Psoas muscle (tissue), 8 donors: Measurements from ENCODE around the gene NUDT22. TPM values are rescaled to one million over a fixed set of nuclear protein-coding genes. Genes with fewer than 3 reads are reported as not detected.

Experiments
- ATAC-seq, 4 donors: fragments of 200-7000 bp; cut with Tn5 transposase; one replicate each; pipeline ENCODE4 v1.9.1; 2020; ENCODE audit warnings: moderate library complexity in 3 of 4, mild to moderate bottlenecking in 2 of 4
- DNase-seq, 2 donors: peaks; one replicate each; pipeline ENCODE4 v3.0.0-alpha.2; 2020
- H3K27ac ChIP-seq: fragments of 200-600 bp; one replicate; pipeline ENCODE4 v1.8.0; 2022
- H3K27me3 ChIP-seq, 3 donors: fragments of 200-600 bp in 1 of 3; one replicate each; pipeline versions ENCODE4 v1.6.1 to v1.8.0; 2013 to 2022; ENCODE audit warnings: low read length in 2 of 3, mild to moderate bottlenecking in 2 of 3, moderate library complexity in 1 of 3; ENCODE audit not compliant: insufficient read depth in 3 of 3
- H3K36me3 ChIP-seq, 2 donors: fragments of 200-600 bp in 1 of 2; one replicate each; pipeline versions ENCODE4 v1.6.1 to v1.8.0; 2013 to 2022; ENCODE audit warnings: low read depth in 1 of 2, mild to moderate bottlenecking in 1 of 2, moderate library complexity in 1 of 2; ENCODE audit not compliant: insufficient read depth in 1 of 2
- H3K4me1 ChIP-seq: fragments of 200-600 bp; one replicate; pipeline ENCODE4 v1.8.0; 2022
- H3K4me3 ChIP-seq: fragments of 200-600 bp; one replicate; pipeline ENCODE4 v1.8.0; 2022; ENCODE audit warnings: mild to moderate bottlenecking
- H3K9me3 ChIP-seq: fragments of 200-600 bp; one replicate; pipeline ENCODE4 v1.8.0; 2022
- whole genome bisulfite sequencing, 3 donors: extraction: QIAGEN DNeasy Blood & Tissue Kit; methylation state at CpG; one replicate each; pipeline versions ENCODE4 v1.1.6 to v1.1.7; 2013; 5-methylcytosine and 5-hydroxymethylcytosine counted together
- intact Hi-C, 2 donors: fragments of 100-400 bp; cut with DNase I; formaldehyde crosslinking; loops; one replicate each; pipeline versions ENCODE4 v1.11.0 to v1.14.2; 2022
- polyA plus RNA-seq, 3 donors: library from polyadenylated mRNA; stranded (reverse); fragments of 200-250 nt; gene quantifications; one replicate each; pipeline ENCODE4 v1.2.3, GENCODE V29; 2013
- total RNA-seq, 4 donors: library from RNA; stranded (reverse); fragmentation: NEBNext Ultra II Directional in 2 of 4; extraction: Animal tissue kit (Norgen Biotek cat#: 25700) in 2 of 4; gene quantifications; one replicate each; pipeline versions ENCODE4 v1.2.1 to v1.2.4, GENCODE V29; 2021 to 2023
- TF ChIP-seq, protein P1 (sequence below): fragments of 200-600 bp; IDR thresholded peaks from one replicate; pipeline ENCODE4 v1.8.0; 2022; ENCODE audit warnings: antibody characterized with exemption
- donor health status: healthy with polysubstance abuse.
- donor health status: DM: no; HTN: no; CAD: no; lungs with moderate emphysema.
- donor health status: Bipolar disorder and iron deficiency.
- donor health status: healthy.
- donor health status: DM: yes; HTN: yes; CAD: no.
- donor health status: DM: no; HTN: no; CAD: no.
- donor health status: DM: no; HTN: no; CAD: no.
- donor health status: DM: yes; HTN: yes; CAD: no.

NUDT22 gene
- total and polyA plus RNA-seq, 7 donors = 31.6 to 59.3 (median 43.5) TPM

DNA sequence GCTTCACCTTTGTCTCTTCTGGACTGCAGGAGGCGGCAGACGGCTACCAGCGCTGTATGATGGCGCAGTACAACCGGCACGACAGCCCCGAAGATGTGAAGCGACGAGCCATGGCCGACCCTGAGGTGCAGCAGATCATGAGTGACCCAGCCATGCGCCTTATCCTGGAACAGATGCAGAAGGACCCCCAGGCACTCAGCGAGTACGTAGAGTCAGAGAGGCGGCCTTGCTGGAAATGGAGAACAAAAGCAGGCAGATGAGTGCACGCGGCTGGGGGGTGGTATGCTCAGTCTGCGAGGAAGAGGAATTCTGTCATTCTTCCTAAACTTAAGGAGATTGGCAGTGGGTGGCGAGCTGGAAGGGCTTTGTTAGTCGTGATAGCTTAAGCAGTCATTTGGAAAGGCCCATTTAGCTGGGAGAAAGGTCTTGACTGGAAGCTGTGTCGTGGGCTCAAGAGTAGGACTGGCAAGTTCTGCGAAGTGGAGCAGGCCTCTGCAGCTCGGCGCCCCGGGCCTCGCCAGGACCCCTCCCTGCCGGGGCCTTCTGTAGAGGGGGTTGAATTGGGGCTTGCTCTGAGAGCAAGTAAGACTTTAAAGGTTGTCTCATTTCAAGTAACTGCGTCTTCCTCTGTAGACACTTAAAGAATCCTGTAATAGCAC is 22.5 kb upstream of the NUDT22 start:
- Histone ChIP-seq H3K4me3 (no peak overlapping the region), H3K9me3 (no peaks in the 10 kb centered on the region), H3K27me3 (no peaks in the 10 kb centered on the region), H3K4me1 (peaks cover 11% of the 10 kb centered on the region), H3K36me3 (peaks cover 7 to 71% of the 10 kb centered on the region in 2 donors), H3K27ac (no peak overlapping the region)
- intact Hi-C loops = loop anchor here in 1 of 2 donors (2.0 to 5.0 kb wide), 2 partner anchors 64 to 95 kb away; no protein-coding TSS in a partner anchor
- TF ChIP-seq, protein P1, sequence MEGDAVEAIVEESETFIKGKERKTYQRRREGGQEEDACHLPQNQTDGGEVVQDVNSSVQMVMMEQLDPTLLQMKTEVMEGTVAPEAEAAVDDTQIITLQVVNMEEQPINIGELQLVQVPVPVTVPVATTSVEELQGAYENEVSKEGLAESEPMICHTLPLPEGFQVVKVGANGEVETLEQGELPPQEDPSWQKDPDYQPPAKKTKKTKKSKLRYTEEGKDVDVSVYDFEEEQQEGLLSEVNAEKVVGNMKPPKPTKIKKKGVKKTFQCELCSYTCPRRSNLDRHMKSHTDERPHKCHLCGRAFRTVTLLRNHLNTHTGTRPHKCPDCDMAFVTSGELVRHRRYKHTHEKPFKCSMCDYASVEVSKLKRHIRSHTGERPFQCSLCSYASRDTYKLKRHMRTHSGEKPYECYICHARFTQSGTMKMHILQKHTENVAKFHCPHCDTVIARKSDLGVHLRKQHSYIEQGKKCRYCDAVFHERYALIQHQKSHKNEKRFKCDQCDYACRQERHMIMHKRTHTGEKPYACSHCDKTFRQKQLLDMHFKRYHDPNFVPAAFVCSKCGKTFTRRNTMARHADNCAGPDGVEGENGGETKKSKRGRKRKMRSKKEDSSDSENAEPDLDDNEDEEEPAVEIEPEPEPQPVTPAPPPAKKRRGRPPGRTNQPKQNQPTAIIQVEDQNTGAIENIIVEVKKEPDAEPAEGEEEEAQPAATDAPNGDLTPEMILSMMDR = no peak
- no peak for DNase-seq
- ATAC-seq = no peak
- 89 to 91% (median 90%) methylated on average over 27 of the region's 27 CpGs for WGBS, 3 donors

DNA sequence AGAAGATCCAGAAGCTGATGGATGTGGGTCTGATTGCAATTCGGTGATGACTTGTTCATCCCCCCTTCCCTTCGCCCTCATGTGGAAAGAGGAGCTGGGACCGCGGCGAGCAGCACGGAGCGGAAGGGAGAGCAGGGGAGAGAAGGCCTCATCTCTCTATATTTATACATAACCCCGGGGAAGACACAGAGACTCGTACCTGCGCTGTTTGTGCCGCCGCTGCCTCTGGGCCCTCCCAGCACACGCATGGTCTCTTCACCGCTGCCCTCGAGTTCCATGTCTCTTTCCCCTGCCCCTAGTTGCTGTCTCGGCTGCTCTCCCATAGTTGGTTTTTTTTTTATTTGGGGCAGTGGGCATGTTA is 22.0 kb upstream of the NUDT22 start:
- H3K4me1 ChIP-seq = peaks cover 11% of the 10 kb centered on the region
- peaks cover 7 to 66% of the 10 kb centered on the region in 2 donors for H3K36me3 ChIP-seq
- TF ChIP-seq, protein P1 = no peak
- H3K9me3 ChIP-seq = no peaks in the 10 kb centered on the region
- intact Hi-C loops = loop anchor here in 1 of 2 donors (2.0 to 5.0 kb wide), 2 partner anchors 63 to 95 kb away; no protein-coding TSS in a partner anchor
- H3K4me3 ChIP-seq = no peak overlapping the region
- DNase-seq (no peak), ATAC-seq (no peak)
- H3K27ac ChIP-seq = no peak overlapping the region
- WGBS, 3 donors = 68 to 82% (median 73%) methylated on average over 15 to 16 of the region's 16 CpGs
- no peaks in the 10 kb centered on the region for H3K27me3 ChIP-seq

DNA sequence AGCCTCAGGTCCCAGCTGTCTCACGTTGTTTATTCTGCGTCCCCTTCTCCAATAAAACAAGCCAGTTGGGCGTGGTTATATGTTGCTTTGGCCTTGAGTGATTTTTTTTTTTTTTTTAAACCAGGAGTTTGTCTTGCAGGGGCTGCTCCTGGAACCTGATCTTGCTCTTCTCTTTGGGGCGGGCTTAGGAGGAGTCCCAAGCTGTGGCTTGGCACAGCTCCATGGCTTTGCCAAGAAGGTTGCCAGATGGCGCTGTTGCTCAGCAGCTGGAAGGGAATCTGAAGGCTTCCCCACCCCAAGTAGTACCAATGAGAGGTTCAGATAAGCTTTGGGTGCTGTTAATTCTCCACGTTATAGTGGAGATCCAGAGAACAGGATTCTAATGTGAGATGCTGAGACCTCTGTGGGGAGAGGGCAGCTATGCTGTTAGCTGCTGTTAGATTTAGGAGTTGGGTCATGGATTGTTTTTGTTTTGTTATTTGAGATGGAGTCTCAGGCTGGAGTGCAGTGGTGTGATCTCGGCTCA is 21.5 kb upstream of the NUDT22 start:
- peaks cover 11% of the 10 kb centered on the region for H3K4me1 ChIP-seq
- intact Hi-C loops = loop anchor here in 1 of 2 donors (2.0 to 5.0 kb wide), 2 partner anchors 63 to 94 kb away; no protein-coding TSS in a partner anchor

DNA sequence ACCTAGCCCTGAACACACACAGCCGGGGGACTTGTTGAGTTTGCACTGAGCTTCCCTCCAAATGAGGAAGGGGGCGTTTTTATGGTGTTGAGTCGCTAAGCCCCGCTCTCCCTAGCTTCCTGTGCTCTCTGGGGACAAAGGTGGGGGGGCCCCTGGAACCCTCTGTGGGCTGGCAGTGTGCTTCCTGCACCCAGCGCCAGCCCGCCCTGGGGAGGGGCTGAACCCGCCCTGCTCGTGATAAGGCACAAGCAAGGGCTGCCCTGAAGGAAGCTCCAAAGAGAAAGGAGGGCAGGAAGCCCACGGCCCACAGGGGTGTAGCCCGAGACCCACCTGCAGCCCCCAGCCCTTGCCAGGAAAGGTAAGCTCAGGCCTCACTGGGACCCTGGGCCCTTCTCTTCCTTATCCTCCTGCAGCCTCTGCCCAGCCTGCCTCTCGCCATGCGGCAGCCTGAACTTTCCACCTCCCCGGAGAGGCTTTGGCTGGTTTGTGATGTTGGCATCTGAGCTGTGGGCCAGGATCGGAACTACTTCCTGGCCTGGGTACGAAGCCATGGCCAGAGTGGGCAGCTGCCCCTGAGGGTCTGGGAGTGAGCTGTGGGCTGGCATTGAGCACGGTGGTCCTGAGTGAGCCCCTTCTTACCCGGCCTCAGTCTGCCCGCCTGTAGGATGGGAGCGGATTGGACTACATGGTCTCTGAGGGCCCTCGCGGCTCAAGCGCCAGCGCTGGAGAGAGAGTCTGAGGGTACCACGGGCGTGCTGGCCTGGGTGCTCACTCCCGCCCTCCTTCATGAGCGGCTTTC is 19.4 kb upstream of the NUDT22 start, which contains the start of gene FERMT3:
Gene FERMT3, plus strand, starts transcription at position 265 of the 799 bp plus-strand sequence. CDS start 644 bp downstream, outside the sequence.
- intact Hi-C loops = loop anchor here in 1 of 2 donors (5.0 kb wide), 1 partner anchor 96 kb away; the partner anchor contains the start of gene CATSPERZ
- Histone ChIP-seq H3K4me1 (peaks cover 11% of the 10 kb centered on the region), H3K4me3 (peak within 1 kb of the TSS; percentile 58), H3K27me3 (no peaks in the 10 kb centered on the region), H3K36me3 (peaks cover 7 to 56% of the 10 kb centered on the region in 2 donors), H3K9me3 (no peaks in the 10 kb centered on the region), H3K27ac (peak within 1 kb of the TSS; percentile 71)
- 56 to 69% (median 62%) methylated on average over 22 to 27 of the region's 27 CpGs for WGBS, 3 donors
- TF ChIP-seq, protein P1 = no peak
- ATAC-seq (no peak), DNase-seq (peak; percentile 67 to 77)

More for the DNA sequence above, 21.5 kb upstream of the NUDT22 start:
- 12 to 38% (median 15%) methylated on average over 7 of the region's 7 CpGs for WGBS, 3 donors
- no peaks in the 10 kb centered on the region for H3K9me3 ChIP-seq
- DNase-seq (peak; percentile 86 to 92), ATAC-seq (peak; percentile 78 to 84 (median 80))
- H3K27me3 ChIP-seq = no peaks in the 10 kb centered on the region
- no peak overlapping the region for H3K4me3 ChIP-seq
- peaks cover 7 to 62% of the 10 kb centered on the region in 2 donors for H3K36me3 ChIP-seq
- TF ChIP-seq, protein P1 = peak; percentile 65
- peak overlapping the region; percentile 34 for H3K27ac ChIP-seq
